GM18519 (cell line): Measurements from ENCODE around the gene RILP.

Experiments
- ATAC-seq: cut with Tn5 transposase; IDR thresholded peaks from one replicate; pipeline ENCODE4 v1.9.1; 2021; ENCODE audit warnings: mild to moderate bottlenecking, moderate library complexity; ENCODE audit not compliant: unreplicated experiment, low FRiP score

The RILP gene

DNA sequence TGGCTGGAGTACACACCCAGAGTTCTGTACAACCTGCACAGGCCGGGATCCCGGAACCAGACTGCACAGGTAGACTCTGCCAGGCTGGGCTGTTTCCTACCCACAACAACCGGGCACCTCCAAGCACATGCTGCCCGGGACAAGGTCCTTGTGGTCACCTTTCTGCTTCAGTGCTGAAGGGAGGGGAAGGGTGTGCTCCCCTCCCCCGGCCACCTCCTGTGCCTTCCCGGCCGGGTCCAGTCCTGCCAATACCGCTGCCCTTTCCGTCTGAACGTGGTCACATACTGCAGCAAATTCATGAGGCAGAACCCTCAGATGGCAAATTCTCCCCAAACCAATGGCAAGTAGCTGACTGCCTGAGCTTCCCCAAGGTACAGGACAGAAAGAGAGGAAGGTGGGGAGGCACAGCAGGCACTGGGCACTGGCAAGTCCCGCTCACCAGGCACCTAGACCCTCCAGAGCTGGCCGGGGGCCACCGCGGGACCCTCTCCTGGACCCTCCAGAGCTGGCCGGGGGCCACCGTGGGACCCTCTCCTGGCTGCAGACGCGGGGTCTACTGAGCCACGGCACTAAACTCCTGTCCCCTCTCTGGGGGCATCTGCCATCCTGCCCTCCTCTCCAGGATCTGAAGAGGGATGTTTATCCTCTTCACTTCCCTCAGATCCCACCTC, 43.9 kb downstream of the RILP start:
- ATAC-seq: no peak

DNA sequence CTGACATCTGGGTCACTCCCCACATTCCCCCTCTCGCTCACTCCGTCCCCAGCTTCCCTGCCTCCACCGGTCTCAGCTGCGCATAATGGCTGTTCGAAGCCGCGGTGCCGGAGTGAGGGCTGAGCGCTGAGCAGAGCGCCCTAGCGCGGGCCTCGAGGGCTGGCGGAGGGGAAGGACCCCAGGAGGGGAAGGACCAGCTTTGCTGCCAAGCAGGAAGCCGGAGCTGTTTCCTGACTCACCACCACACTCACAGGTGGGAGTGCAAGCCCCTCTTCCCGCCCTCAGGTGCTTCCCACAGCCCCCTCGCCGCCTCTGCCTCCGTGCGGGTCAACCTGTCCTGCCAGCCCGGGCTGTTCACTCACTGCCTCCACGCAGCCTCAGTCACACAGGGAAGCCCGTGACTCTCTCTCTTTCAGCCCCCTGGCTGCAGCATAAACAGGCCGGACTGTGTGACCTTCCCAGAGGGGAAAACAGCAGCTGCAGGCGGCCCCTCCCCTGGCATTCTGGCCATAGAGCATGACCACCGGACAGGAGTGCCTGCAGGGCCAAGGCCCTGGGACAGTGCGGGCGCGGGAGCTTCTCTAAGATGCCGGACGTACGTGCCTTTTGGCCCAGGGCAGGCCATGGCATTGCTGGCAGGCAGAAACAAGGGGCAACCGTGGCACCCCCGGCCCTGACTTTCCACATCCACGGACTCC, 44.7 kb downstream of the RILP start:
- no peak for ATAC-seq

GRCh38 chr17:1601571-1601970, 48.1 kb downstream of the RILP start:
- no peak for ATAC-seq

DNA sequence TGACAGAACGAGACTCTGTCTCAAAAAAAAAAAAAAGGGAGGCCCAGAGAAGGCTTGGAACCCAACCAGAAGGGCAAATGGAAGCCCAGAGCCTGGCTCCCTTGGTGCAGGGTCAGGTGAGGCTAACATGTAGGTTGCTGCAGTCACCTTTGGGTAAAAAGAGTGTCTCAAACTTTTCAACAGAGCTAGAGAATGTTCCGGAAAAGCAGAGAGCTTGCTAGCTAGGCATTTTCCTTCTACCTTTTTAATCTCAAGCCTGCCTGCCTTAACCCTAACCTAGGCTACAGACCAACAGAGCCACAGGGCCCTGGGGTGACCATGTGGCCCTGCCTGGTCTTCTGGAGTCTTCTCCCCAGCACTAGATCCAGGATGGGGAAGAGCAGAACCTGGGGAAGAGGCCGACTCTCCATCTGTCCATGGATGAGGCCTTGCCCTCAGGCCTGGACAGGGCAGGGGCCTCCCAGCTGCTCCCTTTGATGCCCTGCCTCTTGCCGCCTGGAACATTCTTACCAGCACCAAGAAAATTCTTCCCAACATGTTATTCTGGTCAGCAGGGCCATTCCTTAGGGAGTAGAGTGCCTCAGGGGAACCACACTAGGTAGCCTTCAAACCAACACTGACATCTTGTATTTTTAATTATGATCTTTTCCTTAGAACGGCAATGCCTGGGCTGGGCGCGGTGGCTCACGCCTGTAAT, 51.1 kb downstream of the RILP start:
- no peak for ATAC-seq

GRCh38 chr17:1597861-1598342, 51.8 kb downstream of the RILP start:
- no peak for ATAC-seq
